DND-41 (cell line): ENCODE results near the gene ZNF827.

Experiments
- ATAC-seq: fragments of 200-7000 bp; cut with Tn5 transposase; 3 replicates; pipeline ENCODE4 v1.9.1; 2021; ENCODE audit warnings: low read depth; ENCODE audit not compliant: insufficient read depth
- DNase-seq: peaks from one replicate; pipeline ENCODE4 v3.0.0-alpha.2; 2020
- H2AFZ ChIP-seq: 2 replicates; pipeline ENCODE4 v1.6.0; 2012; ENCODE audit warnings: low read depth, low read length
- H3K27ac ChIP-seq: 2 replicates; pipeline ENCODE4 v1.5.1; 2012; ENCODE audit warnings: low read length, inconsistent platforms
- H3K27me3 ChIP-seq: fragments of 200-600 bp; sonication (generic); 2 replicates; pipeline ENCODE4 v1.6.0; 2012; ENCODE audit warnings: low read length, mild to moderate bottlenecking, inconsistent platforms; ENCODE audit not compliant: insufficient read depth, poor library complexity
- H3K36me3 ChIP-seq: 2 replicates; pipeline ENCODE4 v1.5.1; 2012; ENCODE audit warnings: low read length, inconsistent platforms; ENCODE audit not compliant: insufficient read depth
- H3K4me1 ChIP-seq: 2 replicates; pipeline ENCODE4 v1.5.1; 2012; ENCODE audit warnings: mild to moderate bottlenecking, low read length; ENCODE audit not compliant: insufficient read depth
- H3K4me2 ChIP-seq: 2 replicates; pipeline ENCODE4 v1.6.0; 2012; ENCODE audit warnings: mild to moderate bottlenecking, moderate library complexity, low read length, inconsistent platforms; ENCODE audit not compliant: insufficient read depth
- H3K4me3 ChIP-seq, 2 experiments: fragments of 200-600 bp in 1 of 2; shearing (Covaris generic) in 1 of 2; 2 replicates each; pipeline ENCODE4 v1.5.1; 2012 to 2016; ENCODE audit warnings: inconsistent platforms in 2 of 2, low read length in 2 of 2, mild to moderate bottlenecking in 2 of 2, low read depth in 1 of 2, moderate library complexity in 1 of 2
- H3K79me2 ChIP-seq: 2 replicates; pipeline ENCODE4 v1.6.0; 2012; ENCODE audit warnings: low read length, inconsistent platforms; ENCODE audit not compliant: insufficient read depth
- H3K9ac ChIP-seq: 2 replicates; pipeline ENCODE4 v1.6.0; 2012; ENCODE audit warnings: low read depth, mild to moderate bottlenecking, inconsistent platforms, low read length, moderate library complexity
- H3K9me3 ChIP-seq: 2 replicates; pipeline ENCODE4 v1.5.1; 2012; ENCODE audit warnings: low read length, moderate library complexity, mild to moderate bottlenecking, inconsistent platforms; ENCODE audit not compliant: insufficient read depth, severe bottlenecking
- H4K20me1 ChIP-seq: 2 replicates; pipeline ENCODE4 v1.6.0; 2012; ENCODE audit warnings: low read length; ENCODE audit not compliant: insufficient read depth
- CTCF ChIP-seq: IDR thresholded peaks from 2 replicates; pipeline ENCODE4 v1.5.1; 2012; ENCODE audit warnings: borderline replicate concordance, low read length, moderate library complexity, mild to moderate bottlenecking; ENCODE audit not compliant: poor library complexity, severe bottlenecking; ENCODE audit errors: extremely low read depth
- EZH2 ChIP-seq: IDR thresholded peaks from 3 replicates; pipeline ENCODE4 v1.6.1; 2012; ENCODE audit warnings: borderline replicate concordance, low read depth, mild to moderate bottlenecking, moderate library complexity, low read length, inconsistent platforms; ENCODE audit not compliant: severe bottlenecking

Gene ZNF827

DNA sequence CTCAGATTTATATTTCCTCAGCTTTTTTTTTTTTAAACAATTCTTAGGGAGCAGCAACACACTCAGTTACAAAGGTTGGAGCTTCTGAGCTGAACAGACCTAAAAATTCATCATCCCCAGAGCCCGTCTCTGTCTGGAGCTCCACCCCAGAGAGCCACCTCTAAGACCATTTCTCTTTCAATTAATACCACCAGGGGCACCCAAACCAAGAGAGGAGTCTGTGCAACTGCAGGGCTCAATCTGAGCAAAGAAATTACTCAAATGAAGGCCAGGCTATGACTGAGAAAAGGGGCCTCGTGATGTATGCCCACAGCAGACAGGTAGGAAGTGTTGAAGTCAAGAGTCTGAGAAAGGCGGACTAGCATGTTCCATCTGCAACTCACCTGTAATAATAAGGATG lies 163.2 kb downstream of the ZNF827 start:
- H3K27me3 ChIP-seq: no peaks in the 10 kb centered on the region
- ATAC-seq (no peak), DNase-seq (no peak)
- H3K9ac ChIP-seq: no peak overlapping the region
- no peaks in the 10 kb centered on the region for H4K20me1 ChIP-seq
- no peak overlapping the region for H3K4me2 ChIP-seq
- no peaks in the 10 kb centered on the region for H3K4me1 ChIP-seq
- H3K27ac ChIP-seq: no peak overlapping the region
- H2AFZ ChIP-seq: no peak overlapping the region
- TF ChIP-seq EZH2 (no peak), CTCF (no peak)
- no peak overlapping the region for H3K4me3 ChIP-seq
- H3K79me2 ChIP-seq: no peaks in the 10 kb centered on the region
- no peaks in the 10 kb centered on the region for H3K9me3 ChIP-seq
- H3K36me3 ChIP-seq: no peaks in the 10 kb centered on the region

GRCh38 chr4:145774473-145774872 lies 164.2 kb downstream of the ZNF827 start:
- Histone ChIP-seq H3K4me3 (no peak overlapping the region), H3K27ac (no peak overlapping the region), H2AFZ (no peak overlapping the region), H3K4me2 (no peak overlapping the region), H3K4me1 (no peaks in the 10 kb centered on the region), H4K20me1 (no peaks in the 10 kb centered on the region), H3K9ac (no peak overlapping the region), H3K36me3 (no peaks in the 10 kb centered on the region), H3K9me3 (no peaks in the 10 kb centered on the region), H3K27me3 (no peaks in the 10 kb centered on the region), H3K79me2 (no peaks in the 10 kb centered on the region)
- no peak for ATAC-seq
- no peak for DNase-seq
- TF ChIP-seq CTCF: no peak
- no peak for TF ChIP-seq EZH2

DNA sequence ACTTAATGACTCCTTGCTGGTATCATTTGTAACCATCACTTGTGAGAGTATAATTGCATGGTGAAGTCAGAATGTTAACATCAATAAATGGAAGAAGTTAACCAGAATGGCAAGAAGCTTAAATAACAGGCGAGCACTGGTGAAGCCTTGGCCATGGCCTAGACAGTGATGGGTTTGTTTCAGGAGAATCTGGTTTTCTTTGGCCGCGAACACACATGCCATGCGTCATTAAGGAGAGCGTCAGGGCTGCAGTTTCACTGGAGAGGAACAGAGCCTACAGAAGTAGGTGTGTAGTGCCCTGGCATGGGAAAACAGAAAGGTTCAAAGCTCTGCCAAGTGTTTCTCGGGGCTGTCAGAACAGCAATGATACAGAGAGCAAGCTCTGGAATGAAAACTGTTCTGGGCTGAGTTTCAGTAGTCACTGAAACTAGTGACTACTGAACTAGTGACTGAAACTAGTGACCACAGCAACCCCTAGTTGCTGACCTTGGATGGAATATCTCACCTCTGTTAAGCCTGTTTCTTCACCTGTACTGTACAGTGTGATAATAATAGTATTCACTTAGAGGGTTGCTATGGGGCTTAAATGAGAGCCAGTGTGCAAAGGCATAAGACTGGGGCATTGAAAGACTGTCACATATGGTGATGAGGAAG lies 164.9 kb downstream of the ZNF827 start:
- no peak overlapping the region for H3K4me3 ChIP-seq
- H3K27me3 ChIP-seq: no peaks in the 10 kb centered on the region
- no peak overlapping the region for H3K27ac ChIP-seq
- H3K36me3 ChIP-seq: no peaks in the 10 kb centered on the region
- TF ChIP-seq EZH2 (no peak), CTCF (no peak)
- no peak overlapping the region for H3K9ac ChIP-seq
- H3K4me2 ChIP-seq: no peak overlapping the region
- no peak for DNase-seq
- no peak for ATAC-seq
- no peaks in the 10 kb centered on the region for H3K79me2 ChIP-seq
- H4K20me1 ChIP-seq: no peaks in the 10 kb centered on the region
- no peaks in the 10 kb centered on the region for H3K4me1 ChIP-seq
- H3K9me3 ChIP-seq: no peaks in the 10 kb centered on the region
- no peak overlapping the region for H2AFZ ChIP-seq

- H3K4me2 ChIP-seq: no peak overlapping the region
- H3K9me3 ChIP-seq: no peaks in the 10 kb centered on the region
- no peaks in the 10 kb centered on the region for H3K27me3 ChIP-seq
- no peaks in the 10 kb centered on the region for H4K20me1 ChIP-seq
- H3K27ac ChIP-seq: no peak overlapping the region
- H2AFZ ChIP-seq: no peak overlapping the region
- ATAC-seq (no peak), DNase-seq (no peak)
- H3K4me3 ChIP-seq: no peak overlapping the region
- no peak overlapping the region for H3K9ac ChIP-seq
- H3K4me1 ChIP-seq: no peaks in the 10 kb centered on the region
- no peaks in the 10 kb centered on the region for H3K79me2 ChIP-seq
- no peaks in the 10 kb centered on the region for H3K36me3 ChIP-seq
- no peak for TF ChIP-seq EZH2
Measured at GRCh38 chr4:145772347-145772746, 166.3 kb downstream of the ZNF827 start.
